Coronary artery (tissue), 2 donors: ENCODE results near the gene DPF3.

Experiments
- DNase-seq: peaks from one replicate; pipeline ENCODE4 v3.0.0-alpha.2; 2017; ENCODE audit warnings: low spot score
- H3K27ac ChIP-seq, 2 donors: fragments of 200-600 bp; sonication (generic); one replicate each; pipeline ENCODE4 v1.5.1; 2016 to 2019
- H3K4me3 ChIP-seq: fragments of 200-600 bp; sonication (generic); 2 replicates; pipeline ENCODE4 v1.5.1; 2016; ENCODE audit warnings: mild to moderate bottlenecking, moderate library complexity
- TF ChIP-seq, protein P1 (sequence below): fragments of 200-600 bp; sonication (generic); IDR thresholded peaks from one replicate; pipeline ENCODE4 v1.5.1; 2019; ENCODE audit warnings: antibody characterized with exemption

Gene DPF3

DNA sequence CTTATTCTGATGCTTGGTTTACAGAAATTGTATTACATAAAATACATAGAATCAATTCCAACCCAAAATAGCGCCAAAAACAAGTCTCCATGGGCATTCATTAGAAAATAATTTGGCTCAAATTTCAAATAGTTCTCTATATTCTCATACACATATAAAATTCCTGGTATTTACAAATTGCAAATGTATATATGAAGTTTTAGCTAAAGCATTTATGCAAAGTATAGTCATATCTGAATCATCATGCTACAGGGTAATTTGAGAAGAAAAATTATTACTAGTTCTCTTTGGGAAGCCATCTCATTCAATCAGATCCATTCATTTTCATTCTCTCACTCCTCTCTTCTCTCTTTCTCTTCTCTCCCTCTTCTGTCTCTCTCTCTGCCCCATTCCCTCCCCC is 257.8 kb downstream of the DPF3 start:
- no peak overlapping the region for H3K4me3 ChIP-seq
- TF ChIP-seq, protein P1, sequence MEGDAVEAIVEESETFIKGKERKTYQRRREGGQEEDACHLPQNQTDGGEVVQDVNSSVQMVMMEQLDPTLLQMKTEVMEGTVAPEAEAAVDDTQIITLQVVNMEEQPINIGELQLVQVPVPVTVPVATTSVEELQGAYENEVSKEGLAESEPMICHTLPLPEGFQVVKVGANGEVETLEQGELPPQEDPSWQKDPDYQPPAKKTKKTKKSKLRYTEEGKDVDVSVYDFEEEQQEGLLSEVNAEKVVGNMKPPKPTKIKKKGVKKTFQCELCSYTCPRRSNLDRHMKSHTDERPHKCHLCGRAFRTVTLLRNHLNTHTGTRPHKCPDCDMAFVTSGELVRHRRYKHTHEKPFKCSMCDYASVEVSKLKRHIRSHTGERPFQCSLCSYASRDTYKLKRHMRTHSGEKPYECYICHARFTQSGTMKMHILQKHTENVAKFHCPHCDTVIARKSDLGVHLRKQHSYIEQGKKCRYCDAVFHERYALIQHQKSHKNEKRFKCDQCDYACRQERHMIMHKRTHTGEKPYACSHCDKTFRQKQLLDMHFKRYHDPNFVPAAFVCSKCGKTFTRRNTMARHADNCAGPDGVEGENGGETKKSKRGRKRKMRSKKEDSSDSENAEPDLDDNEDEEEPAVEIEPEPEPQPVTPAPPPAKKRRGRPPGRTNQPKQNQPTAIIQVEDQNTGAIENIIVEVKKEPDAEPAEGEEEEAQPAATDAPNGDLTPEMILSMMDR: no peak
- no peak for DNase-seq

GRCh38 chr14:72634691-72635616 is 258.9 kb downstream of the DPF3 start:
- TF ChIP-seq, protein P1: no peak
- no peak for DNase-seq
- H3K27ac ChIP-seq: no peak overlapping the region
- no peak overlapping the region for H3K4me3 ChIP-seq

More for the DNA sequence above, 257.8 kb downstream of the DPF3 start:
- H3K27ac ChIP-seq: no peak overlapping the region

GRCh38 chr14:72633551-72633950 is 260.4 kb downstream of the DPF3 start:
- TF ChIP-seq, protein P1: no peak
- no peak for DNase-seq
- H3K4me3 ChIP-seq: no peak overlapping the region
- H3K27ac ChIP-seq: no peak overlapping the region

GRCh38 chr14:72632727-72633126 is 261.2 kb downstream of the DPF3 start:
- no peak for DNase-seq
- TF ChIP-seq, protein P1: no peak
- no peak overlapping the region for H3K27ac ChIP-seq
- no peak overlapping the region for H3K4me3 ChIP-seq

DNA sequence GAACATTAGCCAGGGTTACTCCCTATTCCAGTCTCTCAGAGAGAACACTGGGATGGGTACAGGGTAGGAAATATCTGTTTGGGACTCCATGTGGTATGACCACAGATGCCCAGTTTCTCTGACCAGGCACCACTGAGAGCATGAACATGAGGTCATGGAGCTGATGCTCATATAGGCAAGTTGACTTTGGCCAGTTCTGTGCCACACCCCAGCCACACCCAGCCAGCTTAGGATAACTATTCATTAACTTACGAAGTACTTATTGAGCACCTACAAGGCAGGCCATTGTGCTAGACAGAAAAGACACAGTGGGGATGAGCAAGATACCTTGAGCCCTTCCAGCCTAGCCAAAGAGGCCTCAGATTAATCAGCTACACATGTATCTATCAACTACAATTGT is 262.5 kb downstream of the DPF3 start:
- H3K4me3 ChIP-seq: no peak overlapping the region
- no peak for DNase-seq
- no peak overlapping the region for H3K27ac ChIP-seq
- TF ChIP-seq, protein P1: no peak

DNA sequence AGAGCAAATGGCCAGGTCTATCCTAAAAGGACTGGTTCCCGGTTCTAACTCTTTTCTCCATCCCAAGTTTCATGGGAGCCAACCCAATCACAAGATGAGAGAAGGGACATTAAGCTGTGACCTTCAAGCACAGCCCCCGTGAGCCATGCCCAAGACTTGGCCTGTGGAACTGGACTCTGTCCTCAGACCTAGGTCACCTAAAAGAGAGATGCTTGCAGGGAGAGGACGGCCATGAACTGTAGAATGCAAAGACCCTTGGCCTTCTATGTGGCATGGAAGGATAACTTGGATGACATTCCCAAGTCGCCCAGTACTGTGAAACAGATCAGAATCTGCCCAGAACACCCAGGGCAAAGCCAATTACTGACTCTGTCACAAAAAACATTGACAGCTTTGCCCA is 263.5 kb downstream of the DPF3 start:
- TF ChIP-seq, protein P1: no peak
- H3K27ac ChIP-seq: no peak overlapping the region
- DNase-seq: peak; percentile 26

GRCh38 chr14:72629534-72629933 is 264.4 kb downstream of the DPF3 start:
- TF ChIP-seq, protein P1: no peak
- DNase-seq: peak; percentile 29
- no peak overlapping the region for H3K4me3 ChIP-seq
- H3K27ac ChIP-seq: no peak overlapping the region

More for the DNA sequence above, 263.5 kb downstream of the DPF3 start:
- no peak overlapping the region for H3K4me3 ChIP-seq
